GM19351 (cell line): Measurements from ENCODE around the gene PHYH.

Experiments
- ATAC-seq: cut with Tn5 transposase; IDR thresholded peaks from one replicate; pipeline ENCODE4 v1.9.1; 2021; ENCODE audit warnings: mild to moderate bottlenecking, moderate library complexity; ENCODE audit not compliant: unreplicated experiment

Gene PHYH

GRCh38 chr10:13231190-13231589, 68.7 kb downstream of the PHYH start:
- no peak for ATAC-seq
